Stomach (tissue), 4 donors: ENCODE data around the gene SKI.

ENCODE experiments used
- CTCF ChIP-seq, 7 experiments: fragments of 450-650 bp in 4 of 7; fragments of 200-600 bp in 3 of 7; sonication (generic) in 3 of 7; IDR thresholded peaks; one replicate each; pipeline ENCODE4 v1.5.1; 2016 to 2019; ENCODE audit warnings: antibody characterized with exemption in 7 of 7, control low read depth in 2 of 7, mild to moderate bottlenecking in 1 of 7
- EP300 ChIP-seq: sonication (generic); formaldehyde crosslinking; IDR thresholded peaks from one replicate; pipeline ENCODE4 v1.6.1; 2017; ENCODE audit warnings: antibody characterized with exemption
- POLR2AphosphoS5 ChIP-seq, 3 donors: sonication (generic); formaldehyde crosslinking; IDR thresholded peaks; one replicate each; pipeline ENCODE4 v1.6.1; 2016; ENCODE audit warnings: antibody characterized with exemption in 3 of 3

DNA sequence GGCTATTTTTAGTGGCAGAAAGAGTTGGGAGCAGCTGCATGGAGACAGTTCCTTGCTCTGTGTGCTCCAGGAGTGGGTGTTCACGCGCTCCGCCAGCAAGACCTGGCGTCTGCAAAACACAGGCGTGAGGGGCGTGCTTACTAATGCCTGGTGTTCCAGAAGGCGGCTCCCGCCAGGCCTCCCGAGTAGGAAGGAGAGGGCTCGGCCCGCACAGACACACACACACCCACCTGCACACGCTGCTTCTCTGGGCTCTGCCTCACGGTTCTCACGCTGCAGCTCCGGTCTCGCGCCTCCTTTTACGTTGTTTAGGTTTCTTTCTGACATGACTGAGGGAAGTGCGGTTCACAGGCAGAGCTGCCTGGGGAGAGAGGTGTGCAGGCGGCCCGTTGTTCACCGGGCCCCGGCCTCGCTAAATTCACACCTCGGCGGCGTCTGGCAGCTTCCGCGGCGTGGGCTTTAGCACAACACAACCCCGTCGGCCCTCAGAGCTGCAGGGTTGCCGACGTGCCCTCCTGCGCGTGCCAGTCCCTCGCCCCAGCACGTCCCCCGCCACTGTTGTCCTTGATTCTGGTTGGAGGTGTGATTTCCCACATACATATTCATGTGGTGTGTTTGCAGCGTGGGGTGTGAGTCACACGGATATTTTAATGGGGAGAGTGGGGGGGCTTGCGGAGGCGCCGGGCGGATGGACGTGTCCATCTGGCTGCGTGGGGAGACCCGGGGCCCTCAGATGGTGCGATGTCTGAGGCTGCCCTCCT is 77.0 kb downstream of the SKI start:
- TF ChIP-seq CTCF (IDR thresholded peaks at IDR 0.05) (no peak), POLR2AphosphoS5 (IDR thresholded peaks at IDR 0.05) (no peak), EP300 (no peak)
